GM21515 (cell line): ENCODE measurements around the gene GALNT12.

ENCODE experiments used
- ATAC-seq: cut with Tn5 transposase; IDR thresholded peaks from one replicate; pipeline ENCODE4 v1.9.1; 2021; ENCODE audit not compliant: unreplicated experiment

GALNT12 gene

DNA sequence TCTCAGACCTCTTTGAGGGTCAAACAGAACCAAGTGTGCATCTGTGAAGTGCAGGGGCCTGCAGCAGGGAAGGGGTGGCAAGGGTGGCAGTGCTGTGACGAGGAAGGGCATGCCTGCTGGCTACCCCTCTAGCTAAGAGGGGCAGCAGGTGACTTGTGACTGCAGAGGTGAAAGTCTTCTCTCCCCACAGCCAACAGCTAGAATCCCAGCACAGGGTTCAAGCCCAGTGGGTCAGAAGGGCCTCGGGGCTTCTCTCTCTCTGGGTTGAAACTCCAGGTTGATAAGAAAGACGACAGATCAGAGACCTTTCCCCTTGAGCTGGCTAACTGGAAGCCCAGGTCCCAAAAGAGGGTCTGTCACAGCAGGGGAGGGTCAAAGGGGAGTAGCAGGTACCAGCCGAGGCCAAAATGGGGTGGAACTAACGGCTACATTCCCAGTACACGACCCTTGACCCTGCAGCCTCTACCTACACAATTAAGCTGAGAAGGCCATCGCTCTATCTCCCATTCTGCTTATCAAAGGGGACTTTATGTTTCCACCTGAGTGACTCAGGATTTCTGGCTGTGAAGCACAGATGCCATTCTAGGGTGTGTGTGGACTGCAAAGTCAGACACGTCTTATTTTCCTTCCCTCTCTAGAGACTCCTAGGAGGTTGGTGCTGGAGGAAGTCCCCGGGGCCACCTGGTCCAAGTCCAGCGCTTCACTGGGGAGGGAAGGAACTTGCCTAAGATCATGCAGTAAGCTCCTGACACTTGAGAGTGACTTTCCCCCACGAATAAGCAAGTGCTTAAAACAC is 25.7 kb upstream of the GALNT12 start:
- ATAC-seq, result no peak

GRCh38 chr9:98783518-98784226 is 23.8 kb upstream of the GALNT12 start:
- no peak for ATAC-seq

DNA sequence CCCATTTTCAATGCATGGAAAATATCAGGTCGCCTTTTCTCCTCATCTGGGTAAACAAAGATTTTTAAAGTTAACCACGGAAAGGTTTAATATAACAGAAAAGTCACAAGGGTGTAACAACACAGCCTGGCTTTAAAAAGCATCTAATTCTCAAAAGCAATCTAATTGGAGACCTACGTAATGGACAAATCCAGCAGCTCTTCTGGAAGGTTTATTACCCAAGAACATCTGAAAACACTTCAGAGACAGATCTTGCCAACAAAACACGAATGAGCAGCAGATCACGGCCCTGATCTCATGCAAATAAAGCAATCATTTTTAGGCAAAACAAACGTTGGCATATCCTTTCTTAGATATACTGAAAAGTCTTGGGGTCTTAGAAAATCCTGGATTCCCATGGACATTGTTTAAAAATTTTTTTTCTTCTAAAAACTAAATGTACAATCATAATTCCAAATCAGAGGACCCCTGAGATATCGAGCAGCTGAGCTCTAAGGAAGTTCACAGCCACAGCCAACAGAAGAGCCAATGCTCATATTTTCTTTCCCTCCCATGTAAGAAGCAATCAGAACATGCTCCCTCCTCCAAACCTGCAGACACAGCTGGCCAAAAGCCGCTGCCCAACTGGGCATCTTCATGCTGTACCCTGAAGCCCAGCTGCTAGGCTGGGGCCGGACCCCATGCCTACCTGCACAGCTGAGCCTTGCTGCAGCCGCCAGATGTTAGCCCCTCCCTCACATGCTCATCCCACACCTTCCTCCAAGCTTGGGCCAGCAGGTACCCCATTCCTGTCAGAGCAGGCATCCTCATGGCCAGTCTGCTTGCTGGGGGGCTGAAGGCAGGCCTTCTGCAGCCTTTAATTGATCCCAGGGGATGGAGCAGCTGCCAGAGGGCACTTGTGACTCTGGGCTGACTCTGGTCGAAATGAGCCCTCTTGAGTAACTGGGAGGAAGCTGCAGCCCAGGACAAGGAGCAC is 22.4 kb upstream of the GALNT12 start:
- ATAC-seq, result no peak

DNA sequence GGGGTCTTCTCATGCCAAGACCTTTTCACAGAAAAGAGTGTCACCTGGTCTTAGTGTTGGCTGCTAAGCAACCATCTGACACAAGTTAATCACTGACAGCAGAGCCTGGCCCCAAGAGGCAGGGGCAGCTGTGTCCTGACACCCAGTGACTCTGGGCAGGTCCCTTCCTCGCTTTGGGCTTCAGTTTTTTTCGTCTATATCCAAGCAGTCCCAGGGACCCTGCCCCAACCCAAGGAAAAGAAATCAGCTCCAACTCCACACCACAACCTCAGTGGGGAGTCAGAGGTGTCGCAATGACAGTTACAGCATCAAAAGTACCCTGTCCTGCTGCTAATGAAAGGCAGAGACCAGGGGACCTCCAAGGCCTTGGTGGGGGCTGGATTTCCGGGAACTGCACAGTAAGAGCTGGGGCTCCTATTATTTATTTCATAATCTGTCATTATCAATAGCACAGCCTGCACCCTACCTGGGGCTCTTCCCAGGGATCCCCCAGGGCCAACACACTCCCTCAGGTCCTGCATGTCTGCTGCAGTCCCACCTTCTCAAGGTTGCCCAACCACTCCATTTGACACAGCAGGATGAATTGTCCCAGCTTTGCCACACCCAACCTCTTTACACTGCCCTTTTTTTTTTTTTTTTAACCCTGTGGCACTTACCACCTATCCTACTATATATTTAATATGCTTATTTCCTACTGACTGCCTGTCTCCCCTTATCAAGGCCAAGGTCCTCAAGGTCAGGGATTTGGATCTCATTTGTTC is 20.5 kb upstream of the GALNT12 start:
- ATAC-seq, result no peak

GRCh38 chr9:98787766-98788335 is 19.6 kb upstream of the GALNT12 start:
- ATAC-seq, result no peak

GRCh38 chr9:98789483-98790133 is 17.9 kb upstream of the GALNT12 start:
- no peak for ATAC-seq

GRCh38 chr9:98790134-98790841 is 17.2 kb upstream of the GALNT12 start:
- ATAC-seq, result no peak

GRCh38 chr9:98790842-98791607 is 16.4 kb upstream of the GALNT12 start:
- ATAC-seq, result peak; percentile 71

- no peak for ATAC-seq
Measured at GRCh38 chr9:98791608-98792490, 15.6 kb upstream of the GALNT12 start.

DNA sequence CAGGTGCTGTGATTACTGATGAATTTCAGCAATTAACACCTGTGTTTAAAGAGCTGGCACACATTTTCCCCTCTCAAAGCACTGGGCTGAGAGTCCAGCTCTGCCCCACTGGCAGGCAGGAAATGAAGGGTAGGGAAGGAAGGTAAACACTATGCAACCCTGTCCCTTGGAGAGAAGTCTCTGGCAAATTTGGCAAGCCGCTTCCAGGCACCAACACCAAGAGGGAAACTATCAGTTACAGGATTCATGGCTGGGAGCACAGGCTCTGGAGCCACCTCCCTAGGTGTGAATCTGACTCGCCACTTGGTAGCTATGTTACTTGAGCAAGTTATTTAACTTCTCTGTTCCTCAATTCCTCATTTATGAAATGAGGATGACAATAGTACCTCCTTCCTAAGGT is 14.4 kb upstream of the GALNT12 start:
- ATAC-seq, result no peak

GRCh38 chr9:98794802-98795201 is 12.7 kb upstream of the GALNT12 start:
- ATAC-seq, result no peak

DNA sequence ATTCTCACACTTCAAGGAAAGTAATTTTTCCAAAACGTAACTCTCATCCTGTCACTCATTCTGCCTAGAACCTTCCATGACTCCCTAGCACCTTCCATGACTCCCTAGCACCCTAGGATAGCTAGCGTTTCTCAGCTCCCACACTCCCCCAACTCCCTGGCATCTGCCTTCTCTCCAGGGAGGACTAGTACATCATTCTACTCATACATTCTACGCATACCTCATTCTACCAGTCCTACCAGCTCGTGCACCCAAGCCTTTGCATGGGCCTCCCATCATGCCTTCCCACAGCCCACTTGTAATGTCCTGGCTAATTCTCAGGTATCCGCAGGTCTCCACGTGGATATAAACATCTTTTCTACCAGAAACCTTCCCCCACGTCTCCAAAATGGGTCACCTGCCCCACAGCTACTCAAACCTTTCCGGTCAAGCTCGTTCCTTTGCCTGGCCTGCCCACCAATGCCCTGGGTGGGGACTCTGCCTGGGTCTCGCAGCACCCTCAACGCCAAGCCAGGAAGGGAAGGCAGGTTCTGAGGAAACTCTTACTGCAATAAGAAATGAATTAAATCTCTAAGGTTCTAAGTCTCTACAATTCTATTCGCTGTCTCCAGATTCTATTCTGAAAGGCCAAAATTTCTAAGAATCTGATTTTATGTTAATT is 12.0 kb upstream of the GALNT12 start:
- ATAC-seq, result no peak

DNA sequence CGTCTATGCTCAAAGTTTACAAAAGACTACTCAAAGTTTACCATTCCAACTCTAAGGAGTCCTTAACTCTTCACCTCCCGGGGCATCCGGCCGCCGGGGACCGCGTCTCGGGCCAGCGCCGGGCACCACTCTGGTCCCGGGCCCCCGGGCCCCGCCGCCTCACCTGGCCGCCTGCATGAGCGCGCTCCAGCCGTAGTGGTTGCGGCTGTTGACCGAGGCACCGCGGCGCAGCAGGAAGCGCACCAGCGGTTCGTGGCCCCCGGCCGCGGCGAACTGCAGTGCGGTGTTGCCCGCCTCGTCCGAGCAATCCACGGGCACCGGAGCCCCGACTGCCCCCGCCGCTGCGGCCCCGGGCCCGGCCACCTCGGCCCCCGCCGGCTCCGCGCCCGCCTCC is 11.5 kb upstream of the GALNT12 start:
- peak; percentile 43 for ATAC-seq

DNA sequence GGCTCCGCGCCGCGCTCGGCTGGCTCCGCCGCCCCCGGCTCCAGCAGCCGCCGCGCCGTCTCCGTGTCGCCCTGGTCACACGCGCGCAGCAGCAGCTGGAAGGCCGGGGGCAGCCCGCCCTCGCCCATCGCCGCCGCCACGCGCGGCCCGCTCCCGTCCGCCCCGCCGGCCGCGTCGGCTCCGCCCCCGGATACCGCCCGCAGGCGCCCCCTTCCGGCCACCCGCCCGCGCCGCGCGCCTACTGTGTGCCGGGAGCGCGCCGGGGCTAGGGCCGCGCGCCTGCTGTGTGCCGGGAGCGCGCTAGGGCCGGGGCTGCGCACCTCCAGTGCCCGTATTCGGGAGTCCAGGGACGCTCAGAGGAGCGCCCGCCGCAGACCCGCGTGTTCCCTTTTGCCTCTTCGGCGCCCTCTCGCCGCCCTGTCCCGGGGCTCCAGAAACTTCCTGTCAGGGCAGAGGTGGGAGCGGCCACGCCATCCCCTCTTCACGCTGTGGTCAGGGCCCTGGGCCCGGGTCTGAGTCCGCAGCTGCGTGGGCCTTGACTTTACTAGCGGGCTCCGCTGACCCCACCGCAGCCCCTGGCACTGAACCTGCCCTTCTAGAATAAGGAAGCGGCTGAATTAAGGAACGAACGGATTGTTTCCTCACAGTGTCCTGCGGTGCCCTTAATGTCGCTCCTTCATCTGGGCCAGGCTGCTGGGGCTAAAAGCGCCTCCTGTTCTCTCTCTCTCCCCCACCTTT is 10.9 kb upstream of the GALNT12 start, which contains the start of gene ANKS6:
Gene ANKS6, minus strand, starts transcription at position 192 of the 738 bp plus-strand sequence. Its CDS starts 64 bp downstream, at position 128.
- ATAC-seq, result peak; percentile 89

GRCh38 chr9:98797491-98797890 is 10.0 kb upstream of the GALNT12 start:
- no peak for ATAC-seq

DNA sequence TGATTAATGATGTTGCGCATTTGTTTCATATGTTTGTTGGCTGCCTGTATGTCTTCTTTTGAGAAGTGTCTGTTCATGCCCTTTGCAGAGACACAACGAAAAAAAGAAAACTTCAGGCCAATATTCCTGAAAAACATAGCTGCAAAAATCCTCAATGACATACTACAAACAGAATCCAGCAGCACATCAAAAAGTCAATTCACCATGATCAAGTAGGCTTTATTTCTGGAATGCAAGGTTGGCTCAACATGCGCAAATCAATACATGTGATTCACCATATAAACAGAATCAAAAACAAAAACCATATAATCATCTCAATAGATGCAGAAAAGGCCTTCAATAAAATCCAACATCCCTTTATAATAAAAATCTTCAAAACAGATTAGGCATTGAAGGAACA is 9.2 kb upstream of the GALNT12 start:
- no peak for ATAC-seq
